K562 (cell line): ENCODE data around the gene SNAP23. TPM values are rescaled to one million over a fixed set of nuclear protein-coding genes. Genes with fewer than 3 reads are reported as not detected.

Experiments used
- JUNB ChIP-seq: fragments of 450-650 bp; formaldehyde crosslinking; conservative IDR thresholded peaks from 2 replicates; pipeline ENCODE4 v1.4.0; 2020; ENCODE audit warnings: mild to moderate bottlenecking
- MBD2 ChIP-seq: sonication (generic); IDR thresholded peaks from 2 replicates; pipeline ENCODE4 v1.6.1; 2016; ENCODE audit warnings: low read depth, borderline replicate concordance
- NCOA4 ChIP-seq: fragments of 450-650 bp; IDR thresholded peaks from 2 replicates; pipeline ENCODE4 v1.6.1; 2018; ENCODE audit warnings: mild to moderate bottlenecking; ENCODE audit not compliant: partially characterized antibody
- RFX1 ChIP-seq: fragments of 450-650 bp; IDR thresholded peaks from 2 replicates; pipeline ENCODE4 v1.6.1; 2016; ENCODE audit warnings: mild to moderate bottlenecking, moderate library complexity
- SLC30A9 ChIP-seq: fragments of 250-450 bp; sonication (Bioruptor Pico); IDR thresholded peaks from 2 replicates; pipeline ENCODE4 v1.8.0; 2022; ENCODE audit warnings: mild to moderate bottlenecking, moderate library complexity
- SMARCA4 ChIP-seq: fragments of 450-650 bp; IDR thresholded peaks from 2 replicates; pipeline ENCODE4 v1.6.1; 2016
- TEAD1 ChIP-seq, 2 experiments: fragments of 450-650 bp in 1 of 2; sonication (generic) in 1 of 2; formaldehyde crosslinking; IDR thresholded peaks; 2 replicates each; pipeline versions ENCODE4 v1.4.0 to v1.8.0; 2020 to 2022; ENCODE audit warnings: mild to moderate bottlenecking in 2 of 2, missing genetic modification reagents in 1 of 2
- TEAD2 ChIP-seq: fragments of 450-650 bp; IDR thresholded peaks from 2 replicates; pipeline ENCODE4 v1.6.1; 2016; ENCODE audit warnings: missing genetic modification characterization, control low read depth, missing compliant biosample characterization
- TRIM28 ChIP-seq: fragments of 450-650 bp; IDR thresholded peaks from 2 replicates; pipeline ENCODE4 v1.6.1; 2017
- ZNF146 ChIP-seq: IDR thresholded peaks from one replicate; pipeline ENCODE4 v1.6.1; 2018; ENCODE audit warnings: missing compliant biosample characterization; ENCODE audit not compliant: unreplicated experiment
- ZNF239 ChIP-seq: fragments of 250-450 bp; sonication (Bioruptor Pico); IDR thresholded peaks from 2 replicates; pipeline ENCODE4 v1.4.0; 2020; ENCODE audit warnings: mild to moderate bottlenecking
- ZNF583 ChIP-seq: fragments of 250-450 bp; sonication (Bioruptor Pico); IDR thresholded peaks from 2 replicates; pipeline ENCODE4 v1.4.0; 2020
- ZSCAN32 ChIP-seq: fragments of 450-650 bp; formaldehyde crosslinking; IDR thresholded peaks from 2 replicates; pipeline ENCODE4 v1.4.0; 2020; ENCODE audit warnings: mild to moderate bottlenecking, moderate library complexity
- polyA plus RNA-seq, 8 experiments: library from polyadenylated mRNA; depleted of rRNA in 4 of 8; stranded (reverse) in 5 of 8; unstranded in 3 of 8; fragments of >200 nt; fragmentation: Nextera tagmentation in 2 of 8; fragmentation: Illumina TruSeq in 1 of 8; extraction: Ambion mirVana in 2 of 8; extraction: Trizol in 1 of 8; gene quantifications; 2 replicates each; pipeline versions ENCODE4 v1.2.1 to v1.2.3, GENCODE V29; 2011 to 2014; ENCODE audit warnings: inconsistent platforms in 1 of 8, missing spikeins in 1 of 8
- total RNA-seq, 7 experiments: library from RNA; depleted of rRNA in 6 of 7; stranded (reverse); fragments of >200 nt in 6 of 7; fragmentation: Illumina TruSeq in 2 of 7; extraction: Trizol in 2 of 7; gene quantifications; 2 replicates each; pipeline versions ENCODE4 v1.2.1 to v1.2.3, GENCODE V29; 2011 to 2021; ENCODE audit warnings: low replicate concordance in 1 of 7
- TF ChIP-seq, protein P1 (sequence below): sonication (generic); formaldehyde crosslinking; IDR thresholded peaks from 2 replicates; pipeline ENCODE4 v1.9.0; 2022; ENCODE audit warnings: mild to moderate bottlenecking, missing genetic modification reagents
- TF ChIP-seq, protein P2 (sequence below): fragments of 250-450 bp; sonication (Bioruptor Pico); IDR thresholded peaks from 2 replicates; pipeline ENCODE4 v1.8.0; 2022; ENCODE audit warnings: inconsistent platforms, mild to moderate bottlenecking, moderate library complexity, borderline replicate concordance
- TF ChIP-seq, protein P3 (sequence below): sonication (generic); formaldehyde crosslinking; IDR thresholded peaks from 2 replicates; pipeline ENCODE4 v1.8.0; 2022; ENCODE audit warnings: mild to moderate bottlenecking, missing genetic modification reagents, borderline replicate concordance
- TF ChIP-seq, protein P4 (sequence below): fragments of 450-650 bp; formaldehyde crosslinking; IDR thresholded peaks from 2 replicates; pipeline ENCODE4 v1.4.0; 2020; ENCODE audit warnings: mild to moderate bottlenecking

The SNAP23 gene
- total and polyA plus RNA-seq, 9 of the 15 experiments (the other 6 are each of a cell fraction or from before 2014, with no cell fraction given), result 78.9 to 168 (median 117) TPM

DNA sequence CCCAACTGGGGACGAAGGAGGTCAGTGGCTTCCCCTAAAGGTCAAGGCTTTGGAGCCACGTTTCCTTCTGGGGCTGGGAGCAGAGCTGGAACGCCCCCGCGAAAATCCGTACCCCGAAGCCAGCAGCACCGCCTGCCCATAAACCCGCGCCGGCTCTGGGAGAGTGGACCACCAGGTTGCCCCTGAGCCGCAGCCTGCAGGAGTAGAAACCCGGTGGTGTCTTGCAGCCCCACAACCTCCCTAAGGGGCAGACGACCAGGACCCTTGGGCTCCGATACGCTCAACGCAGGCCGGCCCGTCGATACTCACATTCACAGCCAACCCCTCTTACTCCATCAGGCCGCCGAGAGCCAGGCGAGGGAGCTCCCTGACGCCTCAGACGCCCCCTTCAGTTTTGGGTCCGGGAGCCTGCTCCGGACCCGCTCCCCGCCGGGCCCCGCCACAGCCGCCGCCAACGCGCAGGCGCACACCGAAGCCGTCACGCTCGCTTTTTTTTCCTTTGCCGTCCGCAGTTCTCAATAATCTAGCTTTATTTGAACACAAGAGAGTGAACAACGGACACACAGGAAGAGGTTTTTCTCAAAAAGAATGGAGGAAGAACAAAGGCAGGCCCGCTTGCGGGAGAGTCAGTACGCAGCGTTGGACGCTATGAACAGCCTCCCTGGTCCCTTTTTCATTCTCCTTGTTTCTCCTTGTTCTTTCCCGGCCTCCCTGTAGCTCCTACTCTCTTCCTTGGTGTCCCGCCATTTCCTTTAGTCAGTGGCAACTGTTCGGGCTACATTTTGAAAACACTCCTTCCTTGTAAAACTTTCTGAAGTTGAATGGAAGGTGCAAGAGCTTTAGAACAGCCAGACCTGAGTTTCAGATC is 4.5 kb upstream of the SNAP23 start, which contains the start of gene ZNF106 (continued):
- TF ChIP-seq TEAD1 (CRISPR knock-in tag; IDR thresholded peaks at IDR 0.05) (peak in 1 of 2 experiments; percentile 18; a peak in 2 of 4 replicates), NCOA4 (no peak), ZNF239 (no peak), TRIM28 (no peak), ZNF583 (CRISPR knock-in tag) (no peak), JUNB (CRISPR knock-in tag) (no peak), MBD2 (0 out of 2 replicates have a peak, but pooled peaks have one; percentile 31), ZSCAN32 (CRISPR knock-in tag) (no peak), ZNF146 (CRISPR knock-in tag) (peak; percentile 5), RFX1 (no peak), SLC30A9 (CRISPR knock-in tag) (no peak), SMARCA4 (peak; percentile 29; the same call in 1 of the 2 replicates), TEAD2 (tag) (no peak)
- TF ChIP-seq, protein P1, sequence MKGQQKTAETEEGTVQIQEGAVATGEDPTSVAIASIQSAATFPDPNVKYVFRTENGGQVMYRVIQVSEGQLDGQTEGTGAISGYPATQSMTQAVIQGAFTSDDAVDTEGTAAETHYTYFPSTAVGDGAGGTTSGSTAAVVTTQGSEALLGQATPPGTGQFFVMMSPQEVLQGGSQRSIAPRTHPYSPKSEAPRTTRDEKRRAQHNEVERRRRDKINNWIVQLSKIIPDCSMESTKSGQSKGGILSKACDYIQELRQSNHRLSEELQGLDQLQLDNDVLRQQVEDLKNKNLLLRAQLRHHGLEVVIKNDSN (CRISPR knock-in tag), result no peak
- TF ChIP-seq, protein P2, sequence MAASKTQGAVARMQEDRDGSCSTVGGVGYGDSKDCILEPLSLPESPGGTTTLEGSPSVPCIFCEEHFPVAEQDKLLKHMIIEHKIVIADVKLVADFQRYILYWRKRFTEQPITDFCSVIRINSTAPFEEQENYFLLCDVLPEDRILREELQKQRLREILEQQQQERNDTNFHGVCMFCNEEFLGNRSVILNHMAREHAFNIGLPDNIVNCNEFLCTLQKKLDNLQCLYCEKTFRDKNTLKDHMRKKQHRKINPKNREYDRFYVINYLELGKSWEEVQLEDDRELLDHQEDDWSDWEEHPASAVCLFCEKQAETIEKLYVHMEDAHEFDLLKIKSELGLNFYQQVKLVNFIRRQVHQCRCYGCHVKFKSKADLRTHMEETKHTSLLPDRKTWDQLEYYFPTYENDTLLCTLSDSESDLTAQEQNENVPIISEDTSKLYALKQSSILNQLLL, result no peak
- TF ChIP-seq, protein P3, sequence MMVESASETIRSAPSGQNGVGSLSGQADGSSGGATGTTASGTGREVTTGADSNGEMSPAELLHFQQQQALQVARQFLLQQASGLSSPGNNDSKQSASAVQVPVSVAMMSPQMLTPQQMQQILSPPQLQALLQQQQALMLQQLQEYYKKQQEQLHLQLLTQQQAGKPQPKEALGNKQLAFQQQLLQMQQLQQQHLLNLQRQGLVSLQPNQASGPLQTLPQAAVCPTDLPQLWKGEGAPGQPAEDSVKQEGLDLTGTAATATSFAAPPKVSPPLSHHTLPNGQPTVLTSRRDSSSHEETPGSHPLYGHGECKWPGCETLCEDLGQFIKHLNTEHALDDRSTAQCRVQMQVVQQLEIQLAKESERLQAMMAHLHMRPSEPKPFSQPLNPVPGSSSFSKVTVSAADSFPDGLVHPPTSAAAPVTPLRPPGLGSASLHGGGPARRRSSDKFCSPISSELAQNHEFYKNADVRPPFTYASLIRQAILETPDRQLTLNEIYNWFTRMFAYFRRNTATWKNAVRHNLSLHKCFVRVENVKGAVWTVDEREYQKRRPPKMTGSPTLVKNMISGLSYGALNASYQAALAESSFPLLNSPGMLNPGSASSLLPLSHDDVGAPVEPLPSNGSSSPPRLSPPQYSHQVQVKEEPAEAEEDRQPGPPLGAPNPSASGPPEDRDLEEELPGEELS (CRISPR knock-in tag), result 0 out of 2 replicates have a peak, but pooled peaks have one; percentile 55
- TF ChIP-seq, protein P4, sequence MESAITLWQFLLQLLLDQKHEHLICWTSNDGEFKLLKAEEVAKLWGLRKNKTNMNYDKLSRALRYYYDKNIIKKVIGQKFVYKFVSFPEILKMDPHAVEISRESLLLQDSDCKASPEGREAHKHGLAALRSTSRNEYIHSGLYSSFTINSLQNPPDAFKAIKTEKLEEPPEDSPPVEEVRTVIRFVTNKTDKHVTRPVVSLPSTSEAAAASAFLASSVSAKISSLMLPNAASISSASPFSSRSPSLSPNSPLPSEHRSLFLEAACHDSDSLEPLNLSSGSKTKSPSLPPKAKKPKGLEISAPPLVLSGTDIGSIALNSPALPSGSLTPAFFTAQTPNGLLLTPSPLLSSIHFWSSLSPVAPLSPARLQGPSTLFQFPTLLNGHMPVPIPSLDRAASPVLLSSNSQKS (CRISPR knock-in tag), result no peak
